K562 (cell line): Measurements from ENCODE around the gene CCNQ. TPM values are rescaled to one million over a fixed set of nuclear protein-coding genes. Genes with fewer than 3 reads are reported as not detected.

ENCODE experiments used
- ATAC-seq: fragments of 200-7000 bp; cut with Tn5 transposase; 3 replicates; pipeline ENCODE4 v1.9.1; 2020; ENCODE audit warnings: moderate library complexity
- BruUV-seq: library from RNA; stranded (reverse); fragments of 400-500 nt; replicated peaks from 2 replicates; lab custom pipeline; 2021; lab: Mats Ljungman, UMichigan
- CTCF ChIA-PET: fragments of 300-600 bp; formaldehyde crosslinking; extraction: SDS; loops from one replicate; lab custom pipeline; 2021; ENCODE audit warnings: low intra/inter-chr PET ratio; lab: Yijun Ruan, JAX
- POLR2A ChIA-PET: fragments of 300-600, 350-650 bp; sonication (Branson Sonifier 250); formaldehyde crosslinking; extraction: SDS; loops from one replicate; lab custom pipeline; 2021; ENCODE audit warnings: antibody characterized with exemption, inconsistent platforms; lab: Yijun Ruan, JAX
- DNase-seq, 4 experiments: peaks; one replicate each; pipeline versions ENCODE4 v3.0.0 to v3.0.0-alpha.2; 2011 to 2018; ENCODE audit warnings: low spot score in 3 of 4, mixed read lengths in 3 of 4; ENCODE audit errors: extremely low read depth in 1 of 4
- FAIRE-seq: peaks from 2 replicates; lab custom pipeline; 2011; peaks lifted over from hg19 to GRCh38; lab: Jason Lieb, UNC
- H2AFZ ChIP-seq: 2 replicates; pipeline ENCODE4 v1.6.0; 2011; ENCODE audit warnings: low read depth, low read length, control low read depth, inconsistent platforms
- H3K27ac ChIP-seq: fragments of 200-600 bp; 3 replicates; pipeline ENCODE4 v1.8.0; 2011; ENCODE audit warnings: low read depth, mild to moderate bottlenecking, control low read depth, inconsistent platforms, low read length, moderate library complexity, mixed read lengths; ENCODE audit errors: extremely low read depth
- H3K27me3 ChIP-seq, 2 experiments: fragments of 300-600 bp in 1 of 2; 2 replicates in 1 of 2; 3 replicates in 1 of 2; pipeline versions ENCODE4 v1.6.0 to v1.8.0; 2011; ENCODE audit warnings: inconsistent platforms in 2 of 2, low read length in 2 of 2, mild to moderate bottlenecking in 1 of 2, mixed read lengths in 1 of 2, moderate library complexity in 1 of 2; ENCODE audit not compliant: control insufficient read depth in 2 of 2, insufficient read depth in 2 of 2
- H3K36me3 ChIP-seq: fragments of 300-600 bp; 3 replicates; pipeline ENCODE4 v1.8.0; 2011; ENCODE audit warnings: mild to moderate bottlenecking, low read length, inconsistent platforms; ENCODE audit not compliant: control insufficient read depth, insufficient read depth
- H3K4me1 ChIP-seq, 2 experiments: fragments of 200-600 bp in 1 of 2; replicated peaks in 1 of 2; 2 replicates in 1 of 2; 3 replicates in 1 of 2; pipeline versions ENCODE4 v1.5.1 to v1.8.0; 2011; ENCODE audit warnings: inconsistent platforms in 2 of 2, low read length in 2 of 2, mild to moderate bottlenecking in 1 of 2, mixed read lengths in 1 of 2, moderate library complexity in 1 of 2; ENCODE audit not compliant: control insufficient read depth in 2 of 2, insufficient read depth in 2 of 2
- H3K4me2 ChIP-seq: 2 replicates; pipeline ENCODE4 v1.6.1; 2011; ENCODE audit warnings: low read length, control low read depth, inconsistent platforms, mixed read lengths; ENCODE audit not compliant: insufficient read depth
- H3K4me3 ChIP-seq: fragments of 200-600 bp; sonication (generic), shearing (Covaris generic); 2 replicates; pipeline ENCODE4 v1.5.1; 2016; ENCODE audit warnings: control low read depth, inconsistent platforms
- H3K79me2 ChIP-seq: fragments of 200-600 bp; 3 replicates; pipeline ENCODE4 v1.8.0; 2011; ENCODE audit warnings: low read length, inconsistent platforms; ENCODE audit not compliant: control insufficient read depth, insufficient read depth
- H3K9ac ChIP-seq, 2 experiments: 2 replicates each; pipeline versions ENCODE4 v1.6.0 to v1.6.1; 2011; ENCODE audit warnings: low read depth in 2 of 2, low read length in 2 of 2, control low read depth in 1 of 2, inconsistent platforms in 1 of 2, mild to moderate bottlenecking in 1 of 2, mixed read lengths in 1 of 2; ENCODE audit not compliant: insufficient read depth in 1 of 2
- H3K9me1 ChIP-seq: one replicate; pipeline ENCODE4 v1.6.0; 2011; ENCODE audit warnings: inconsistent platforms, mild to moderate bottlenecking, low read length, moderate library complexity; ENCODE audit not compliant: control insufficient read depth, insufficient read depth
- H3K9me3 ChIP-seq: replicated peaks from 2 replicates; pipeline ENCODE4 v1.5.1; 2011; ENCODE audit warnings: low read depth, low read length, inconsistent platforms; ENCODE audit not compliant: control insufficient read depth, insufficient read depth
- H4K20me1 ChIP-seq: replicated peaks from 2 replicates; pipeline ENCODE4 v1.6.1; 2011; ENCODE audit warnings: low read length, inconsistent platforms, mixed read lengths; ENCODE audit not compliant: control insufficient read depth, insufficient read depth
- CBX3 ChIP-seq, 2 experiments: IDR thresholded peaks; 1 replicate in 1 of 2; 2 replicates in 1 of 2; pipeline ENCODE4 v1.6.1; 2012; ENCODE audit warnings: inconsistent platforms in 2 of 2, low read length in 2 of 2, borderline replicate concordance in 1 of 2, control low read depth in 1 of 2
- HDGF ChIP-seq: fragments of 450-650 bp; IDR thresholded peaks from 2 replicates; pipeline ENCODE4 v1.6.1; 2016
- HNRNPLL ChIP-seq: fragments of 200-400 bp; formaldehyde crosslinking; IDR thresholded peaks from 2 replicates; pipeline ENCODE4 v1.6.1; 2017; ENCODE audit warnings: low read length, low read depth, mild to moderate bottlenecking; ENCODE audit not compliant: poor library complexity, severe bottlenecking
- KAT8 ChIP-seq: fragments of 450-650 bp; IDR thresholded peaks from 2 replicates; pipeline ENCODE4 v1.6.1; 2016; ENCODE audit warnings: low read depth, mild to moderate bottlenecking
- NFIC ChIP-seq: fragments of 450-650 bp; IDR thresholded peaks from 2 replicates; pipeline ENCODE4 v1.6.1; 2017; ENCODE audit warnings: mild to moderate bottlenecking, inconsistent platforms
- POLR2H ChIP-seq: IDR thresholded peaks from 2 replicates; pipeline ENCODE4 v1.6.1; 2016; ENCODE audit warnings: missing genetic modification characterization, low read depth, mild to moderate bottlenecking, control low read depth, missing compliant biosample characterization, moderate library complexity
- POLR3A ChIP-seq: IDR thresholded peaks from 2 replicates; pipeline ENCODE4 v1.6.1; 2011; ENCODE audit warnings: borderline replicate concordance, mild to moderate bottlenecking, moderate library complexity; ENCODE audit not compliant: insufficient read length, insufficient read depth; ENCODE audit errors: extremely low read depth
- RBM34 ChIP-seq: fragments of 200-400 bp; formaldehyde crosslinking; IDR thresholded peaks from 2 replicates; pipeline ENCODE4 v1.6.1; 2018; ENCODE audit warnings: low read length, borderline replicate concordance; ENCODE audit not compliant: insufficient read depth
- SIN3A ChIP-seq, 2 experiments: fragments of 150-350 bp in 1 of 2; IDR thresholded peaks; 2 replicates each; pipeline ENCODE4 v1.6.1; 2011 to 2016; ENCODE audit warnings: borderline replicate concordance in 2 of 2, low read depth in 2 of 2, low read length in 2 of 2, mild to moderate bottlenecking in 2 of 2, moderate library complexity in 2 of 2; ENCODE audit not compliant: control insufficient read depth in 1 of 2
- SLC30A9 ChIP-seq: fragments of 250-450 bp; sonication (Bioruptor Pico); IDR thresholded peaks from 2 replicates; pipeline ENCODE4 v1.8.0; 2022; ENCODE audit warnings: mild to moderate bottlenecking, moderate library complexity
- SMAD4 ChIP-seq: fragments of 250-450 bp; sonication (Bioruptor Pico); conservative IDR thresholded peaks from 2 replicates; pipeline ENCODE4 v1.8.0; 2021; ENCODE audit warnings: inconsistent platforms, mild to moderate bottlenecking, moderate library complexity
- WGBS: fragments of 100-300 bp; shearing (Covaris generic); methylation state at CpG from one replicate; pipeline ENCODE4 v1.1.6; 2016; ENCODE audit warnings: low coverage, mixed read lengths; ENCODE audit not compliant: insufficient coverage; ENCODE audit errors: missing lambda C conversion rate; 5-methylcytosine and 5-hydroxymethylcytosine counted together
- in situ Hi-C: fragments of 300-500 bp; cut with MboI; formaldehyde crosslinking; loops from 4 replicates; pipeline ENCODE4 v1.15.0; 2018; ENCODE audit warnings: inconsistent platforms, mixed read lengths
- intact Hi-C: fragments of 100-400 bp; cut with micrococcal nuclease; formaldehyde crosslinking; loops from 2 replicates; pipeline ENCODE4 v1.14.2; 2022
- polyA plus RNA-seq, 8 experiments: library from polyadenylated mRNA; depleted of rRNA in 4 of 8; stranded (reverse) in 5 of 8; unstranded in 3 of 8; fragments of >200 nt; fragmentation: Nextera tagmentation in 2 of 8; fragmentation: Illumina TruSeq in 1 of 8; extraction: Ambion mirVana in 2 of 8; extraction: Trizol in 1 of 8; gene quantifications; 2 replicates each; pipeline versions ENCODE4 v1.2.1 to v1.2.3, GENCODE V29; 2011 to 2014; ENCODE audit warnings: inconsistent platforms in 1 of 8, missing spikeins in 1 of 8
- total RNA-seq, 7 experiments: library from RNA; depleted of rRNA in 6 of 7; stranded (reverse); fragments of >200 nt in 6 of 7; fragmentation: Illumina TruSeq in 2 of 7; extraction: Trizol in 2 of 7; gene quantifications; 2 replicates each; pipeline versions ENCODE4 v1.2.1 to v1.2.3, GENCODE V29; 2011 to 2021; ENCODE audit warnings: low replicate concordance in 1 of 7
- TF ChIP-seq, protein P1 (sequence below): fragments of 250-450 bp; sonication (Bioruptor Pico); IDR thresholded peaks from 2 replicates; pipeline ENCODE4 v1.5.0; 2021
- TF ChIP-seq, protein P2 (sequence below), 3 experiments: IDR thresholded peaks in 2 of 3; conservative IDR thresholded peaks in 1 of 3; 2 replicates each; pipeline ENCODE4 v1.5.1; 2011 to 2012; ENCODE audit warnings: low read length in 3 of 3, mild to moderate bottlenecking in 3 of 3, control low read depth in 2 of 3, improper control_type of control experiment in 1 of 3, inconsistent platforms in 1 of 3, low read depth in 1 of 3, mixed read lengths in 1 of 3, moderate library complexity in 1 of 3; ENCODE audit not compliant: insufficient read depth in 2 of 3

The CCNQ gene
- total and polyA plus RNA-seq, 9 of the 15 experiments (the other 6 are each of a cell fraction or from before 2014, with no cell fraction given) = 0.92 to 53.8 (median 25.3) TPM

DNA sequence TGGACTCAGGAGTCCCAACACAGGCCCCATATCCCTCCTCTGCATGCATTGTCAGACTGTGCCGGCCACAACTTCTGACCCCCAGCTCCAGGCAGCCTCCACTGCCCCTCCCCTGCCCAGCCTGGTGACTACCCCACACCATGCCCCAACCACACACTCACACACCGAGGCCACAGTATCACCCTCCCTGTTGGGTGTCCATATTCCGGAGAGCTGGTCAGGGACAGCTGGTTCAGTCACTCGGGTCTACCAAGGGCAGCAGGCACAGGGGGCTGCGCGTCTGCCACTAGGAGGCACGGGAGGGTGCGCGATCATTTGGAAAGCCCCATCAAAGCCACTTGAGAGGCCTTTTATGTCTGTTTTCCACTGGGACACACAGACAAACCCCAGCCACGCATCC, 26.3 kb downstream of the CCNQ start:
- no peak overlapping the region for H3K4me3 ChIP-seq
- in situ Hi-C loops (no loop called here), intact Hi-C loops (no loop called here)
- CTCF ChIA-PET = no interaction called here
- peaks cover 0 to 4% of the 10 kb centered on the region in 2 experiments; a peak in 1 of 5 replicates for H3K4me1 ChIP-seq
- peaks cover 19% of the 10 kb centered on the region for H4K20me1 ChIP-seq
- H3K9me3 ChIP-seq = no peaks in the 10 kb centered on the region
- DNase-seq = no peak
- 5% methylated on average over 10 of the region's 10 CpGs for WGBS
- no peaks in the 10 kb centered on the region for H3K36me3 ChIP-seq
- TF ChIP-seq POLR3A (no peak), KAT8 (no peak), SIN3A (IDR thresholded peaks at IDR 0.05; ENCODE audit: borderline replicate concordance in 2 of 2, control insufficient read depth in 1 of 2, low read depth in 2 of 2, low read length in 2 of 2) (no peak), POLR2H (tag) (no peak), RBM34 (no peak)
- POLR2A ChIA-PET = no interaction called here
- H3K4me2 ChIP-seq = no peak overlapping the region
- H2AFZ ChIP-seq = no peak overlapping the region
- H3K79me2 ChIP-seq = no peaks in the 10 kb centered on the region
- no peak overlapping the region for H3K27ac ChIP-seq
- no peak for ATAC-seq
- no peaks in the 10 kb centered on the region for H3K9me1 ChIP-seq
- no TSS peak for BruUV-seq
- H3K27me3 ChIP-seq = peaks cover 16 to 84% of the 10 kb centered on the region in 2 experiments; a peak in 4 of 5 replicates
- FAIRE-seq = no peak
- no peak overlapping the region for H3K9ac ChIP-seq

DNA sequence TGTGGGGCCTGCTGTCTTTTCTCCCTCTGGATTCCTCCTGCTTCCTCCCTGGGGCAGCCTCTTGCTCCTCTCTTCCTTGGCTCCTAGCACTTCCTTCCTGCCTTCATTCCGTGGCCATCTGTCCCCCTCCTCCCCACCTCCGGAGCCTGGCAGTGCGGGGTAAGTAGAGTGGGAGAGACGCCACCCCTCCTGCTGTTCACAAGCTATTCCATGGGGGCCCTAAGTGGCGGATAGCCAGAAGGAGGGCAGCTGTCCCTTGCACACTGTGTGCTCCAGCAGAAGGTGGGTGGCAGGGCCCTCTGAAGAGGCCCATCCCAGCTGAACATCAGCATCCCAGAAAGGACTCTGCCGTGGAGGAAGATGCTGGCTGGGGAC, 27.4 kb downstream of the CCNQ start:
- ChIA-PET POLR2A (no interaction called here), CTCF (no interaction called here)
- Histone ChIP-seq H3K36me3 (no peaks in the 10 kb centered on the region), H3K4me2 (no peak overlapping the region), H3K79me2 (no peaks in the 10 kb centered on the region), H3K9me1 (no peaks in the 10 kb centered on the region), H4K20me1 (peaks cover 19% of the 10 kb centered on the region), H3K27me3 (peaks cover 16 to 89% of the 10 kb centered on the region in 2 experiments; a peak in 4 of 5 replicates), H3K4me3 (no peak overlapping the region), H3K9ac (peak overlapping the region in 1 of 2 experiments; percentile 9; a peak in 1 of 4 replicates), H3K4me1 (peaks cover 0 to 5% of the 10 kb centered on the region in 2 experiments; a peak in 1 of 5 replicates), H3K9me3 (no peaks in the 10 kb centered on the region), H2AFZ (no peak overlapping the region), H3K27ac (no peak overlapping the region)
- DNase-seq (no peak), FAIRE-seq (no peak), ATAC-seq (no peak)
- in situ Hi-C loops (no loop called here), intact Hi-C loops (no loop called here)
- no TSS peak for BruUV-seq
- WGBS = 11% methylated on average over 3 of the region's 6 CpGs
- no peak for TF ChIP-seq NFIC
- TF ChIP-seq HDGF = no peak
- no peak for TF ChIP-seq SLC30A9 (CRISPR knock-in tag)
- no peak for TF ChIP-seq CBX3 (IDR thresholded peaks at IDR 0.05; ENCODE audit: borderline replicate concordance in 1 of 2, low read length in 2 of 2)
- TF ChIP-seq SMAD4 (CRISPR knock-in tag) = no peak
- TF ChIP-seq, protein P1, sequence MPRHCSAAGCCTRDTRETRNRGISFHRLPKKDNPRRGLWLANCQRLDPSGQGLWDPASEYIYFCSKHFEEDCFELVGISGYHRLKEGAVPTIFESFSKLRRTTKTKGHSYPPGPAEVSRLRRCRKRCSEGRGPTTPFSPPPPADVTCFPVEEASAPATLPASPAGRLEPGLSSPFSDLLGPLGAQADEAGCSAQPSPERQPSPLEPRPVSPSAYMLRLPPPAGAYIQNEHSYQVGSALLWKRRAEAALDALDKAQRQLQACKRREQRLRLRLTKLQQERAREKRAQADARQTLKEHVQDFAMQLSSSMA = no peak
- TF ChIP-seq HNRNPLL = no peak
- TF ChIP-seq, protein P2, sequence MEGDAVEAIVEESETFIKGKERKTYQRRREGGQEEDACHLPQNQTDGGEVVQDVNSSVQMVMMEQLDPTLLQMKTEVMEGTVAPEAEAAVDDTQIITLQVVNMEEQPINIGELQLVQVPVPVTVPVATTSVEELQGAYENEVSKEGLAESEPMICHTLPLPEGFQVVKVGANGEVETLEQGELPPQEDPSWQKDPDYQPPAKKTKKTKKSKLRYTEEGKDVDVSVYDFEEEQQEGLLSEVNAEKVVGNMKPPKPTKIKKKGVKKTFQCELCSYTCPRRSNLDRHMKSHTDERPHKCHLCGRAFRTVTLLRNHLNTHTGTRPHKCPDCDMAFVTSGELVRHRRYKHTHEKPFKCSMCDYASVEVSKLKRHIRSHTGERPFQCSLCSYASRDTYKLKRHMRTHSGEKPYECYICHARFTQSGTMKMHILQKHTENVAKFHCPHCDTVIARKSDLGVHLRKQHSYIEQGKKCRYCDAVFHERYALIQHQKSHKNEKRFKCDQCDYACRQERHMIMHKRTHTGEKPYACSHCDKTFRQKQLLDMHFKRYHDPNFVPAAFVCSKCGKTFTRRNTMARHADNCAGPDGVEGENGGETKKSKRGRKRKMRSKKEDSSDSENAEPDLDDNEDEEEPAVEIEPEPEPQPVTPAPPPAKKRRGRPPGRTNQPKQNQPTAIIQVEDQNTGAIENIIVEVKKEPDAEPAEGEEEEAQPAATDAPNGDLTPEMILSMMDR (IDR thresholded peaks at IDR 0.05 in 2 of 3, conservative IDR thresholded peaks at IDR 0.05 in 1 of 3; ENCODE audit: insufficient read depth in 2 of 3, low read depth in 1 of 3, low read length in 3 of 3) = no peak
